Fibroblast of mammary gland (primary cell): Measurements from ENCODE around the gene AMN.

ENCODE experiments used
- DNase-seq: peaks from one replicate; pipeline ENCODE4 v3.0.0-alpha.2; 2010; ENCODE audit warnings: low read depth
- H3K4me3 ChIP-seq: 2 replicates; pipeline ENCODE4 v1.5.1; 2011; ENCODE audit warnings: low read depth, mild to moderate bottlenecking, low read length, moderate library complexity; ENCODE audit not compliant: control insufficient read depth
- CTCF ChIP-seq: conservative IDR thresholded peaks from 2 replicates; pipeline ENCODE4 v1.5.1; 2011; ENCODE audit warnings: low read depth, low read length, inconsistent platforms; ENCODE audit not compliant: control insufficient read depth, insufficient read depth

AMN gene

GRCh38 chr14:102970496-102970895 lies 48.0 kb downstream of the AMN start:
- DNase-seq, result no peak
- no peak for TF ChIP-seq CTCF
- H3K4me3 ChIP-seq, result no peak overlapping the region

GRCh38 chr14:102971314-102971713 lies 48.9 kb downstream of the AMN start:
- TF ChIP-seq CTCF, result no peak
- DNase-seq, result no peak
- H3K4me3 ChIP-seq, result no peak overlapping the region

- no peak for DNase-seq
- TF ChIP-seq CTCF, result no peak
- no peak overlapping the region for H3K4me3 ChIP-seq
Observed at GRCh38 chr14:102971836-102972606, 49.6 kb downstream of the AMN start.

- no peak for DNase-seq
- H3K4me3 ChIP-seq, result no peak overlapping the region
- TF ChIP-seq CTCF, result no peak
Observed at GRCh38 chr14:102973706-102974285, 51.3 kb downstream of the AMN start.

GRCh38 chr14:102975662-102976061 lies 53.2 kb downstream of the AMN start:
- no peak for TF ChIP-seq CTCF
- no peak for DNase-seq
- H3K4me3 ChIP-seq, result no peak overlapping the region

GRCh38 chr14:102977475-102977874 lies 55.0 kb downstream of the AMN start:
- H3K4me3 ChIP-seq, result no peak overlapping the region
- no peak for TF ChIP-seq CTCF
- DNase-seq, result no peak

- H3K4me3 ChIP-seq, result no peak overlapping the region
- TF ChIP-seq CTCF, result no peak
- no peak for DNase-seq
Observed at GRCh38 chr14:102979406-102979805, 56.9 kb downstream of the AMN start.
